Dermis blood vessel endothelial cell (primary cell): ENCODE results near the gene CCDC57. TPM values are rescaled to one million over a fixed set of nuclear protein-coding genes. Genes with fewer than 3 reads are reported as not detected.
A peak's percentile ranks its signal among the peaks of the same experiment; 100 is the strongest.

ENCODE experiments used
- DNase-seq: peaks from one replicate; pipeline ENCODE4 v3.0.0; 2010
- total RNA-seq: library from RNA; depleted of rRNA; stranded (reverse); fragments of >200 nt; gene quantifications from 2 replicates; pipeline ENCODE4 v1.2.3, GENCODE V29; 2014

CCDC57 gene
- total RNA-seq, 1 donor from 2014 or later: 9.4 TPM

- no peak for DNase-seq
Measured at GRCh38 chr17:82080048-82080788, 132.4 kb downstream of the CCDC57 start.

- DNase-seq: no peak
Measured at GRCh38 chr17:82079001-82079677, 133.5 kb downstream of the CCDC57 start.

GRCh38 chr17:82078433-82078832 is 134.2 kb downstream of the CCDC57 start:
- DNase-seq: no peak

DNA sequence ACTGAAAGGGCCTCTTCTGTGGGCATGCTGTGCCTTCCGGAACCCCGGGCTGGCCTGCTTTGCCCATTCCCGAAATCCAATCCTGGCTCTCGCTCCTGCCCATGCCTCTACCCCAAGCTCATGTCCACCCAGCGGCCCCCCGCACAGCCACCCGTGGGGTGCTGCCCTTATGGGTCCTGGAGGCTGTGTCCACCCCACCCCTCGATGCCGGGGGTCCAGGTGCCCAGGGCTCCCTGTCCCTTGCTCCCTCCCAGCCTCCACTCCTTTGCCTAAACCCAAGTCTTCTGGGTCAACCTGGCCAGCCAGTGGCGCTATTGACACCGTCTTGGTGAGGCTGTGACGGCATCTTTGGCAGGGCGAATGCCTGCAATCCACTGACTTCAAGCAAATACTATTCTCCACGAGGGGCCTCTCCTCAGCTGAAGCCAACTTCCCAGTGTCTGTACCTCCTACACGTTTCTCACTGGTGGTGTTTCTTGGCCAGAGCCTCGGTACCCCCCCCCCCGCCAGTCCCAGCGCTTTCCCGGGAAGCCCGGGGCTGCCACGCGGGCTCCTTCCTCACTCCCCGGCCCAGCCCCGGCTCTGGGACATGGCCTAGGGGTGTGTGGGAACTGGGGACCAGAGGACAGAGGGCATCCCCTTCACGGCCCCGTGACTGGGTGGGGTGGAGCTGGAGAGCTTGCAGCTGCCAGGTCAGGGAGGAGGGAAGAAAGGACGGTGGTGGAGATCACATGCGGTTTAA is 134.9 kb downstream of the CCDC57 start:
- no peak for DNase-seq

GRCh38 chr17:82076785-82077591 is 135.7 kb downstream of the CCDC57 start:
- DNase-seq: no peak

GRCh38 chr17:82076018-82076784 is 136.4 kb downstream of the CCDC57 start:
- DNase-seq: no peak

DNA sequence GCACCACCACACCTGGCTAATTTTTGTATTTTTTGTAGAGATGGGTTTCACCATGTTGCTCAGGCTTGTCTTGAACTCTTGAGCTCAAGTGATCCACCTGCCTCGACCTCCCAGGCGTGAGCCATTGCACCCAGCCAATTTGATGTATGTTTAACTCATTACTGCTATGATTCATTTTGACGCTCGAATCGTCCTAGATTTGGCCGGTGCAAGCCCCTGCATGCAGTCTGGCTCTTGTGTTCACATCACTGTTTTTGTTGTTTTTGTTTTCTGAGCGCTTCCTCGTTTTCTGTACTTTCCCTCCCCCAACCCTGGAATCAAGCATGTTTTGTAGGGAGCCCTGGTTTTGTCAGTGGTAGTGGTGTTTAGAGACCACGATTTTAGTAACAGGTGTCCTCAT is 139.2 kb downstream of the CCDC57 start:
- no peak for DNase-seq

- DNase-seq: no peak
Measured at GRCh38 chr17:82072827-82073226, 139.8 kb downstream of the CCDC57 start.

- no peak for DNase-seq
Measured at GRCh38 chr17:82070611-82071010, 142.0 kb downstream of the CCDC57 start.

DNA sequence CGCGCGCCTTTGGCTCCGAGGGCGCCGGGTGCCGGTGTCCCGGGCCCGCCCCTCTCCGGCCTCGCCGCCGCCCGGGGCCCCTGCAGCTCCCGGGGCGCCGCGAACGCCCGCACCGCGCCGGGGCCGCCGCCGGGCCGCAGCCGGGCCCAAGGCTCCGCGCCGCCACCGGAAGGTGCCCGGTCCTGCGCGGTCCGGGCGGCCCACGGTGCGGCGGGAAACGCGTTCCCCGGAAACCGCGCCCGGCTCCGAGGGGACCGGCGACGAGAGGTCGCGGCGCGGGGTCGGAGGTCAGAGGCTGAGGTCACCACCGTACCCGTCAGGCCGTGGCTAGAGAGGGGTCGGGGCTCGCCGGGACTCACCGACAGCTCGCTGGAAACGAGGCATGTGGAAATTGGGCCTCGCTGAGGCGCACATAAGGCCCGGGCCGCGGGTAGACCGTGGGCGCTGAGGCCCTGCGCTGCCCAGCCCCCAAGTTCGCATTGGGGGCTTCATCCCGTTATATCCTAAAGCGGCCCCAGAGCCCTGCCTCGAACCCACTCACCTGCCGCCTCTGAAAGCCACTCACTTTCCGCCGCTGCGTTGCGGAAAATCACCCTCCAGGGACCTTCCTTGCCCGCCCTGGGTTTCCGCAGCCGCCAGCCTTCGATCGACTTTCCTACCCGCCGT is 146.9 kb downstream of the CCDC57 start, which contains the start of gene DUS1L:
TSS of gene DUS1L (minus strand) at position 167 of the 666 bp plus-strand sequence. CDS start 745 bp downstream, outside the sequence.
- DNase-seq: peak; percentile 67

- peak; percentile 61 for DNase-seq
Measured at GRCh38 chr17:82065193-82065637, 147.4 kb downstream of the CCDC57 start.

GRCh38 chr17:82064433-82065192 is 148.0 kb downstream of the CCDC57 start:
- no peak for DNase-seq

GRCh38 chr17:82063424-82064415 is 148.9 kb downstream of the CCDC57 start:
- DNase-seq: no peak

GRCh38 chr17:82062984-82063368 is 149.7 kb downstream of the CCDC57 start:
- DNase-seq: no peak

GRCh38 chr17:82062076-82062983 is 150.3 kb downstream of the CCDC57 start:
- no peak for DNase-seq

DNA sequence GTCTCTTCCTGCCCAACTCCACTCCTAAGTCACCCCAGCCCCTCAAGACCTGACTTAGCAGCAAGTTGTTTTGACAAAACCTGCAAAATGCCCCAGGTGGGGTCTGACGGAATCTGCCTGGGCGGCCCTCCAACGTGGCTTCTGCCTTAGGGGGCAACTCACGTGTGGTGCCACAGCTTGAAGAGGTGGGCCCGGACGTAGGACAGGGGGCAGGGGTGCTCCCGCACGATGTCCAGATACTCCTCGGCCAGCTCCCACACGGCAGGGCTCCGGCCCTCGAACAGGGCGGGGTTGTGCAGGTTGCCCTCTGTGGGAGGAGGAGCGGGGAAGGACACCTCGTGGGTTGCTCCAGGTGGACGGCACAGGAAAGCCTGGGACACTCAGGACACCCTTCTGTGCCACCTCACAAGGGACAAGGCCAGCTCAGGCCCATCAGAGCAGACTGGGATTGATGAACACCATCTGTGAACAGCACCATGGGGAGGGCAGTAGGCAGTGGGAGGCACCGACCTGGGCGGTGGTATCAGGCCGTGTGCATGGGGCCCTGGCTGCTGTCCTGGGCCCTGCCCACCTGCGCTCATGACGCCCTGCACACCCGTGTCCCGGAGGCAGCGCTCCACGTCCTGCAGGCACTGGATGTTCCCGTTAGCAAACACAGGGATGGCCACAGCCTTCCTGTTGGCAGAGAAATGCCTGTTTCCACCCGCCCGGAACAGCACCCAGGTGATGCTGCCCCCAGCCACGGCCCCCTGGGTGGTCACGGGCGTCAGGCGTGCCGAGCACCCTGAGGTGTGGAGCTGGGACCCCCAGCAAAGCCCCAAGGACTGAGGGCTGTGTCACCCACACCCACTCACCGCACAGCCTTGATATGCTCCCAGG is 151.4 kb downstream of the CCDC57 start:
- no peak for DNase-seq

- no peak for DNase-seq
Measured at GRCh38 chr17:82060614-82061013, 152.0 kb downstream of the CCDC57 start.
